HCT116 (cell line): ENCODE data around the gene DRC7. TPM values are rescaled to one million over a fixed set of nuclear protein-coding genes. Genes with fewer than 3 reads are reported as not detected.

Source experiments
- ATAC-seq: fragments of 200-7000 bp; cut with Tn5 transposase; 2 replicates; pipeline ENCODE4 v1.9.1; 2020; ENCODE audit warnings: mild to moderate bottlenecking, moderate library complexity
- BruUV-seq: library from RNA; stranded (reverse); fragments of 400-500 nt; replicated peaks from 2 replicates; lab custom pipeline; 2021; lab: Mats Ljungman, UMichigan
- CTCF ChIA-PET: fragments of 300-600 bp; sonication (Branson Sonifier 250); formaldehyde crosslinking; loops from one replicate; lab custom pipeline; 2021; ENCODE audit warnings: antibody characterized with exemption; lab: Charles Lee
- POLR2A ChIA-PET: fragments of 300-600, 350-600 bp; sonication (Branson Sonifier 250); formaldehyde crosslinking; loops from one replicate; lab custom pipeline; 2021; ENCODE audit warnings: antibody characterized with exemption; lab: Charles Lee
- RAD21 ChIA-PET, 2 experiments: fragments of 300-600 bp; sonication (Branson Sonifier 250); formaldehyde crosslinking; loops; one replicate each; lab custom pipeline; 2023; ENCODE audit warnings: low total read pairs in 2 of 2; ENCODE audit not compliant: uncharacterized antibody in 2 of 2, unreplicated experiment in 2 of 2, low non-redundant PET in 1 of 2; lab: Charles Lee
- DNase-seq: peaks from one replicate; pipeline ENCODE4 v3.0.0-alpha.2; 2010; ENCODE audit warnings: low read depth, low spot score
- H2AFZ ChIP-seq: fragments of 200-600 bp; shearing (Covaris generic), sonication (generic); 2 replicates; pipeline ENCODE4 v1.6.1; 2017; ENCODE audit warnings: low read depth, mixed run types, mixed read lengths, antibody characterized with exemption, low read length; ENCODE audit not compliant: poor library complexity, severe bottlenecking
- H3K27ac ChIP-seq: 2 replicates; pipeline ENCODE4 v1.5.1; 2012; ENCODE audit warnings: low read depth, low read length
- H3K27me3 ChIP-seq: fragments of 200-600 bp; sonication (generic); 2 replicates; pipeline ENCODE4 v1.6.1; 2016; ENCODE audit warnings: mixed run types, low read length, mixed read lengths; ENCODE audit not compliant: insufficient read depth
- H3K36me3 ChIP-seq, 2 experiments: fragments of 200-500 bp in 1 of 2; fragments of 200-600 bp in 1 of 2; sonication (Bioruptor generic) in 1 of 2; sonication (generic) in 1 of 2; 2 replicates each; pipeline versions ENCODE4 v1.5.1 to v1.6.1; 2014 to 2016; ENCODE audit warnings: low read length in 2 of 2, inconsistent platforms in 1 of 2, mixed read lengths in 1 of 2, mixed run types in 1 of 2; ENCODE audit not compliant: insufficient read depth in 2 of 2, control insufficient read depth in 1 of 2
- H3K4me1 ChIP-seq, 2 experiments: fragments of 200-600 bp in 1 of 2; sonication (generic) in 1 of 2; 2 replicates each; pipeline versions ENCODE4 v1.5.1 to v1.6.1; 2012 to 2017; ENCODE audit warnings: low read length in 2 of 2, inconsistent platforms in 1 of 2, mild to moderate bottlenecking in 1 of 2, mixed read lengths in 1 of 2, mixed run types in 1 of 2, moderate library complexity in 1 of 2; ENCODE audit not compliant: insufficient read depth in 2 of 2, control insufficient read depth in 1 of 2
- H3K4me2 ChIP-seq: fragments of 200-600 bp; sonication (generic); 2 replicates; pipeline ENCODE4 v1.6.1; 2017; ENCODE audit warnings: mixed run types, low read length, mixed read lengths
- H3K4me3 ChIP-seq, 2 experiments: fragments of 200-600 bp in 1 of 2; sonication (generic) in 1 of 2; replicated peaks in 1 of 2; 2 replicates each; pipeline ENCODE4 v1.5.1; 2011 to 2016; ENCODE audit warnings: low read length in 2 of 2, control low read depth in 1 of 2, low read depth in 1 of 2, mild to moderate bottlenecking in 1 of 2, mixed read lengths in 1 of 2, mixed run types in 1 of 2
- H3K79me2 ChIP-seq: fragments of 200-600 bp; sonication (generic); 2 replicates; pipeline ENCODE4 v1.6.1; 2017; ENCODE audit warnings: mild to moderate bottlenecking, mixed run types, low read length, moderate library complexity, mixed read lengths; ENCODE audit not compliant: insufficient read depth
- H3K9ac ChIP-seq: fragments of 200-600 bp; sonication (generic); 2 replicates; pipeline ENCODE4 v1.6.1; 2016; ENCODE audit warnings: low read length, mixed read lengths
- H3K9me2 ChIP-seq: fragments of 200-600 bp; sonication (generic), shearing (Covaris generic); 2 replicates; pipeline ENCODE4 v1.6.1; 2017; ENCODE audit warnings: mixed run types, mild to moderate bottlenecking, moderate library complexity; ENCODE audit not compliant: insufficient read depth
- H3K9me3 ChIP-seq, 2 experiments: fragments of 200-500 bp in 1 of 2; fragments of 200-600 bp in 1 of 2; sonication (Bioruptor generic) in 1 of 2; sonication (generic) in 1 of 2; 2 replicates each; pipeline ENCODE4 v1.6.1; 2014 to 2017; ENCODE audit warnings: low read length in 2 of 2, mixed read lengths in 2 of 2, inconsistent platforms in 1 of 2, low read depth in 1 of 2, mild to moderate bottlenecking in 1 of 2, mixed run types in 1 of 2, moderate library complexity in 1 of 2; ENCODE audit not compliant: control insufficient read depth in 1 of 2, insufficient read depth in 1 of 2
- H4K20me1 ChIP-seq: fragments of 200-600 bp; sonication (generic), shearing (Covaris generic); 2 replicates; pipeline ENCODE4 v1.6.1; 2017; ENCODE audit warnings: mixed run types, mild to moderate bottlenecking, moderate library complexity; ENCODE audit not compliant: insufficient read depth
- CEBPB ChIP-seq: IDR thresholded peaks from 2 replicates; pipeline ENCODE4 v1.6.1; 2012; ENCODE audit warnings: low read depth
- CTCF ChIP-seq, 3 experiments: fragments of 200-600 bp in 1 of 3; sonication (generic) in 1 of 3; IDR thresholded peaks in 2 of 3; conservative IDR thresholded peaks in 1 of 3; 2 replicates each; pipeline ENCODE4 v1.5.1; 2012 to 2017; ENCODE audit warnings: low read depth in 2 of 3, low read length in 2 of 3, antibody characterized with exemption in 1 of 3, borderline replicate concordance in 1 of 3, control low read depth in 1 of 3, mild to moderate bottlenecking in 1 of 3, mixed read lengths in 1 of 3, mixed run types in 1 of 3, moderate library complexity in 1 of 3; ENCODE audit not compliant: insufficient read depth in 1 of 3
- EGR1 ChIP-seq: IDR thresholded peaks from 2 replicates; pipeline ENCODE4 v1.6.1; 2012; ENCODE audit warnings: low read depth
- ELF1 ChIP-seq: IDR thresholded peaks from 2 replicates; pipeline ENCODE4 v1.6.1; 2012; ENCODE audit warnings: low read depth, borderline replicate concordance
- EZH2 ChIP-seq: fragments of 200-600 bp; sonication (generic); IDR thresholded peaks from 2 replicates; pipeline ENCODE4 v1.6.1; 2017; ENCODE audit warnings: antibody characterized with exemption, mixed run types
- EZH2phosphoT487 ChIP-seq: fragments of 200-600 bp; IDR thresholded peaks from 2 replicates; pipeline ENCODE4 v1.6.1; 2018; ENCODE audit warnings: antibody characterized with exemption, borderline replicate concordance
- FOSL1 ChIP-seq: IDR thresholded peaks from 2 replicates; pipeline ENCODE4 v1.6.1; 2012; ENCODE audit warnings: low read depth
- JUND ChIP-seq: IDR thresholded peaks from 2 replicates; pipeline ENCODE4 v1.6.1; 2012
- POLR2A ChIP-seq: IDR thresholded peaks from 2 replicates; pipeline ENCODE4 v1.7.0; 2011; ENCODE audit warnings: borderline replicate concordance; ENCODE audit not compliant: insufficient read depth, insufficient read length; ENCODE audit errors: extremely low read depth
- POLR2AphosphoS5 ChIP-seq: IDR thresholded peaks from 2 replicates; pipeline ENCODE4 v1.6.1; 2011; ENCODE audit warnings: mild to moderate bottlenecking, low read depth, low read length, moderate library complexity
- RAD21 ChIP-seq: IDR thresholded peaks from 2 replicates; pipeline ENCODE4 v1.6.1; 2012; ENCODE audit warnings: low read depth, mild to moderate bottlenecking
- REST ChIP-seq: IDR thresholded peaks from 2 replicates; pipeline ENCODE4 v1.6.1; 2012; ENCODE audit warnings: low read depth
- SIN3A ChIP-seq: IDR thresholded peaks from 2 replicates; pipeline ENCODE4 v1.6.1; 2012; ENCODE audit warnings: low read depth
- SRF ChIP-seq: IDR thresholded peaks from 2 replicates; pipeline ENCODE4 v1.6.1; 2012; ENCODE audit warnings: low read depth
- TCF7L2 ChIP-seq: IDR thresholded peaks from 2 replicates; pipeline ENCODE4 v1.7.0; 2011; ENCODE audit warnings: borderline replicate concordance, inconsistent platforms; ENCODE audit not compliant: insufficient read depth, insufficient read length; ENCODE audit errors: extremely low read depth
- ZBTB33 ChIP-seq: IDR thresholded peaks from 2 replicates; pipeline ENCODE4 v1.6.1; 2011; ENCODE audit warnings: mild to moderate bottlenecking, low read length, moderate library complexity; ENCODE audit not compliant: insufficient replicate concordance; ENCODE audit errors: extremely low read depth
- ZFX ChIP-seq: fragments of 450-650 bp; IDR thresholded peaks from 2 replicates; pipeline ENCODE4 v1.6.1; 2017
- ZNF274 ChIP-seq: fragments of 200-500 bp; sonication (Bioruptor generic); IDR thresholded peaks from 2 replicates; pipeline ENCODE4 v1.6.1; 2014; ENCODE audit warnings: mild to moderate bottlenecking, low read depth, low read length, inconsistent platforms
- intact Hi-C: fragments of 100-400 bp; cut with micrococcal nuclease; formaldehyde crosslinking; loops from 2 replicates; pipeline ENCODE4 v1.10.0; 2022
- total RNA-seq: library from RNA; stranded (reverse); gene quantifications from one replicate; pipeline ENCODE4 v1.2.1, GENCODE V29; 2021; ENCODE audit not compliant: unreplicated experiment
- TF ChIP-seq, protein P1 (sequence below): IDR thresholded peaks from 2 replicates; pipeline ENCODE4 v1.6.1; 2012

DRC7 gene
- total RNA-seq, 1 experiment from 2014 or later, result 0.91 TPM

GRCh38 chr16:57778658-57779057 is 84.1 kb downstream of the DRC7 start:
- BruUV-seq, result no TSS peak
- Histone ChIP-seq H3K27me3 (no peaks in the 10 kb centered on the region), H4K20me1 (no peaks in the 10 kb centered on the region), H3K4me2 (no peak overlapping the region), H3K4me3 (no peak overlapping the region), H2AFZ (no peak overlapping the region), H3K4me1 (peaks cover 15 to 30% of the 10 kb centered on the region in 2 experiments), H3K79me2 (no peaks in the 10 kb centered on the region), H3K9ac (no peak overlapping the region), H3K9me3 (no peaks in the 10 kb centered on the region), H3K27ac (peak overlapping the region; percentile 33; the same call in 1 of the 2 replicates), H3K36me3 (no peaks in the 10 kb centered on the region), H3K9me2 (no peaks in the 10 kb centered on the region)
- TF ChIP-seq EZH2 (no peak), ELF1 (no peak), TCF7L2 (no peak), POLR2AphosphoS5 (no peak), JUND (no peak), FOSL1 (no peak), CTCF (IDR thresholded peaks at IDR 0.05 in 2 of 3, conservative IDR thresholded peaks at IDR 0.05 in 1 of 3; ENCODE audit: borderline replicate concordance in 1 of 3, insufficient read depth in 1 of 3, low read depth in 2 of 3, low read length in 2 of 3) (no peak), ZBTB33 (no peak), EGR1 (no peak), CEBPB (no peak), POLR2A (no peak), RAD21 (no peak), SIN3A (no peak), SRF (no peak), EZH2phosphoT487 (no peak), ZNF274 (no peak), REST (no peak), ZFX (no peak)
- TF ChIP-seq, protein P1, sequence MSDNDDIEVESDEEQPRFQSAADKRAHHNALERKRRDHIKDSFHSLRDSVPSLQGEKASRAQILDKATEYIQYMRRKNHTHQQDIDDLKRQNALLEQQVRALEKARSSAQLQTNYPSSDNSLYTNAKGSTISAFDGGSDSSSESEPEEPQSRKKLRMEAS, result no peak
- ATAC-seq (no peak), DNase-seq (no peak)
- intact Hi-C loops, result no loop called here
- ChIA-PET POLR2A (no interaction called here), CTCF (no interaction called here), RAD21 (interaction anchor here in 1 of 2 experiments (0.6 kb wide), 1 partner anchor 83 kb away, joined by 3 read pairs; no protein-coding TSS in a partner anchor)
